NCI-H1105 (cell line): ENCODE measurements around the gene DIABLO.
"Not testable (repeated sequence)": the region's sequence is repeated elsewhere in the genome, so short reads cannot be mapped to it uniquely, and the experiment has no call there.

Experiments
- DNase-seq: peaks from one replicate; lab custom pipeline; 2025; lab: John Stamatoyannopoulos, UW

The DIABLO gene

DNA sequence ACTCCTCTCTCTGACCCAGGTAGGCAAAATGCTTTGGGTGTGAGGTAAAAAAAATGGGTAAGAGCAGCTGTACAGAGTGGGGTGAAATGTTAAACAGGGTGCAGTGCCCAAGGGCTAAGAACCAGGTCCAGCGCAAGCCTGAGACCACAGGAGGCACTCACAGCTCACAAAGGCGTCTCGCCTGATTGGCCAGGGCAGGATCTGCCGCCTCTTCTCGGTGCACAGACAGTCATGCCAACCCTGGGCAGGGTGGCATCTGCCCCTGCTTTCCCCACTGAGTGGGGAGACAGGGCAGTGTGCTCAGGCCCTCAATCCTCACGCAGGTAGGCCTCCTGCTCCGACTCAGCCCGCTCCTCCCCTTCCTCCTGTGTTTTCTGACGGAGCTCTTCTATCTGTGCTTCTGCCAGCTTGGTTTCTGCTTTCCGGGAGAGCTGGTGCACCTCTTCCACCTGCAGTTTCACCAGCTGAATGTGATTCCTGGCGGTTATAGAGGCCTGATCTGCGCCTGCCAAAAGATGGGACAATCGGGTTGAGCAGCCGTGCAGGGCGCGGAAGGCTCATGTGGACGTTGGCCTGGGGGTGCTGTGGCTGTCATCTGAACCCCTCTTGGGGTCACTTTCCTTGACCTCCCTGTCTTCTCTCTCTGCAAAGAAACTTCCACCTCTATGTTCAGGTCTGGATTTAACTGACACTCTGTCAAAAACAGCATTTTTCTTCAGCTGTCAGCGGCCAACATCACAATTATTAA is 17.6 kb downstream of the DIABLO start:
- DNase-seq = no peak

DNA sequence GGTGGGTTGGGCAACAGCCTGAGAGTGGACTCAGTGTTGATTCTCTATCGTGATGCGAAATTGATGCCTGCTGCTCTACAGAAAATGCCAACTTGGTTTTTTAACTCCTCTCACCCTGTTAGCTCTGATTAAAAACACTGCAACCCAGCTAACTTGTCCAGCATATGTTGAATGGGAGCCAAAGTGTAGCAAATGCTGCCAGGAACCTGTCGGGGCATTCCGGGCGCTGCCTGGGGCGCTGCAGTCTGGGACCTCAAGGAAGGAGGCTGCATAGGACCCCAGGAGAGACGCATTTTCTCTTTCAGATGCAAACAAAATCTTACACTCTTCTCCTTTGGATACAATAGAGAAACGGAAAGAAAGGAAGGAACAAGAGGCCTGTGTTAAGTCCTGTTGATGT is 18.5 kb downstream of the DIABLO start:
- DNase-seq = no peak

DNA sequence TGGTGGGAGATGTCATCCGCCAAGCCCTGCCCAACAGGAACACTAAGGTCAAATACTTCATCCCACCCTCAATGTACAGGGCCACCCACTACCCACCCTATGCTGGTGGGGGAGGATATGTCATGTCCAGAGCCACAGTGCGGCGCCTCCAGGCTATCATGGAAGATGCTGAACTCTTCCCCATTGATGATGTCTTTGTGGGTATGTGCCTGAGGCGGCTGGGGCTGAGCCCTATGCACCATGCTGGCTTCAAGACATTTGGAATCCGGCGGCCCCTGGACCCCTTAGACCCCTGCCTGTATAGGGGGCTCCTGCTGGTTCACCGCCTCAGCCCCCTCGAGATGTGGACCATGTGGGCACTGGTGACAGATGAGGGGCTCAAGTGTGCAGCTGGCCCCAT is 18.9 kb downstream of the DIABLO start:
- no peak for DNase-seq

DNA sequence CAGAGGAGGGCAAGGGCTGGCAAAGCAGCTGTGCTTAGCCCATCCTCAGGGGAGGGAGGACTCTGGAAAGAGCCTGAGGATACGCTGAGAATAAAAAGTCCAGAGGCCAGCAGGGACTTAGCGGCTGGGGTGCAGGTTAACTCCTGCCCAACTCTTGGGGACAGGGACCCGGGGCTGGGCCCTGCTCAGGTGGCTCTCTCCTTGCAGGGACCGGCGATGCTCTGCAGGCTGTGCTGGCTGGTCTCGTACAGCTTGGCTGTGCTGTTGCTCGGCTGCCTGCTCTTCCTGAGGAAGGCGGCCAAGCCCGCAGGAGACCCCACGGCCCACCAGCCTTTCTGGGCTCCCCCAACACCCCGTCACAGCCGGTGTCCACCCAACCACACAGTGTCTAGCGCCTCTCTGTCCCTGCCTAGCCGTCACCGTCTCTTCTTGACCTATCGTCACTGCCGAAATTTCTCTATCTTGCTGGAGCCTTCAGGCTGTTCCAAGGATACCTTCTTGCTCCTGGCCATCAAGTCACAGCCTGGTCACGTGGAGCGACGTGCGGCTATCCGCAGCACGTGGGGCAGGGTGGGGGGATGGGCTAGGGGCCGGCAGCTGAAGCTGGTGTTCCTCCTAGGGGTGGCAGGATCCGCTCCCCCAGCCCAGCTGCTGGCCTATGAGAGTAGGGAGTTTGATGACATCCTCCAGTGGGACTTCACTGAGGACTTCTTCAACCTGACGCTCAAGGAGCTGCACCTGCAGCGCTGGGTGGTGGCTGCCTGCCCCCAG is 19.6 kb downstream of the DIABLO start:
- DNase-seq = no peak

DNA sequence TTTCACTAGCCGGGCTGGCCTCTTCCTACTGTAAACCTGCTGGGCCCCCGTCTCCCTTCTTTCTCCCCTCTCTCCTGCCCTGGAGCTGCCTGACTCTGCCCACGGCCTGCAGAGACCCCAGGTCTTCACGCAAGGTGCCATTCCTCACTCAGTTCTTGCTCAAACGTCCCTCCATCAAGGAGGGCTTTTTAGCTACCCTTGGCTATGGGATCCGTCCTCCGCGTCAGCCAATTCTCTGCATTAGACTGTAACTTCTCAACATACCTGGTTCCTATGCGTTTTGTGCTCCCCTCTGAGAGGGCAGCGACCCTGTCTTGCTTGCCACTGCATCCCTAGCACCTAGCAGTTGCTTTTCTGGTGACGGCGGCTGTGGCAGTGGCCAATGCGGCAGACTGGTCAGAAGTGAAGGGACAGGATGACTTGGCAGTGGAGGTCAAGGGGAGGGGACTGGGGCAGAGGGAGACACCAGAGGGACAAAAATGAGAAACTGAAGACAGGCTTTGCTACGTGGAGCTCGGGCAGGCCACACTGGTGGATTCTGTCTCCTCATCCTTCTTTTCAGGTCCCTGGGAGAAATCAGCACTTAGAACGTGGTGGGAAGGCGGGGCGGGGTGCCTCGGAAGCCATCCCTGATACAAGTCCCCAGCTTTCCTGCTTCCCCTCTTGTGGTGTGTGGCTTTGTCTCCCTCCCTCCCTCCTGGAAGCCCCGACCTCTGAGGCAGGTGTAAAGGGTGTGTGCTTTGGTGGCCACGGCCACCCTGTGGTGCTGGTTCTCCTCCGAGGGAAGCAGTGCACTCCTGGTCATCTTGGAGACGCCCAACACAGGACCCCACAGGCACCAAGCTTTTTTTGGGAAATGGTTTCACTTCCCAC is 20.6 kb downstream of the DIABLO start:
- DNase-seq = no peak

DNA sequence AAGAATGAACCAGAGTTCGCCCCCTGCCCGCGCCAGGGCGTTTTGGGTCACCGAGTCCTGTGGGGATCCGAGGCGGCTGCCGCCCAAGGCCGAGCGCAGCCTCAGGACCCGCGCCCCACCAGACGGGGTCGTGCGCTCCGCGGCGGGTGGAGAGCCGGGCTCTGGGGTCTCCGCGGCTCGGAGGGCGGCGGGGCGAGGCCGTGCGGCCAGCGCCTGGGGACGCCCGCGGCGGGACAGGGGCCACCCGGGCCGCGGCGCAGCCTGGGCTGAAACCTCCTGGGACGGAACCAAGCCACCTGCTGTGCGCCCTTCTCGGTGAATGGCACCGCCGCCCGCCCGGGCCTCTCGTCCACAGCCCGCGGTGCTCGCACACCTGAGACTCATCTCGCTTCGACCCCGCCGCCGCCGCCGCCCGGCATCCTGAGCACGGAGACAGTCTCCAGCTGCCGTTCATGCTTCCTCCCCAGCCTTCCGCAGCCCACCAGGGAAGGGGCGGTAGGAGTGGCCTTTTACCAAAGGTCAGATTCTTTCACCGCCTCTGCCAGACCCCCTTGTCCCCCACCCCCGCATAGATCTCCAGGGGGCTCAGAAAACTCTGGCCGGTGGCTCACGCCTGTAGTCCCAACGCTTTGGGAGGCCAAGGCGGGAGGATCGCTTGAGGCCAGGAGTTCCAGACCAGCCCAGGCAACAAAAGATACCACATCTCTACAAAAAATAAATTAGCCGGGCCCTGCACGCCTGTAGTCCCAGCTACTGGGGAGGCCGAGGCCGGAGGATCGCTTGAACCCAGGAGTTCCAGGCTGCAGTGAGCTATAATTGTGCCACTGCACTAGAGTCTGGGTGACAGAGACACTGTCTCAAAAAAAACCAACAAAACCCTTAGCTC is 21.4 kb downstream of the DIABLO start:
- no peak for DNase-seq

DNA sequence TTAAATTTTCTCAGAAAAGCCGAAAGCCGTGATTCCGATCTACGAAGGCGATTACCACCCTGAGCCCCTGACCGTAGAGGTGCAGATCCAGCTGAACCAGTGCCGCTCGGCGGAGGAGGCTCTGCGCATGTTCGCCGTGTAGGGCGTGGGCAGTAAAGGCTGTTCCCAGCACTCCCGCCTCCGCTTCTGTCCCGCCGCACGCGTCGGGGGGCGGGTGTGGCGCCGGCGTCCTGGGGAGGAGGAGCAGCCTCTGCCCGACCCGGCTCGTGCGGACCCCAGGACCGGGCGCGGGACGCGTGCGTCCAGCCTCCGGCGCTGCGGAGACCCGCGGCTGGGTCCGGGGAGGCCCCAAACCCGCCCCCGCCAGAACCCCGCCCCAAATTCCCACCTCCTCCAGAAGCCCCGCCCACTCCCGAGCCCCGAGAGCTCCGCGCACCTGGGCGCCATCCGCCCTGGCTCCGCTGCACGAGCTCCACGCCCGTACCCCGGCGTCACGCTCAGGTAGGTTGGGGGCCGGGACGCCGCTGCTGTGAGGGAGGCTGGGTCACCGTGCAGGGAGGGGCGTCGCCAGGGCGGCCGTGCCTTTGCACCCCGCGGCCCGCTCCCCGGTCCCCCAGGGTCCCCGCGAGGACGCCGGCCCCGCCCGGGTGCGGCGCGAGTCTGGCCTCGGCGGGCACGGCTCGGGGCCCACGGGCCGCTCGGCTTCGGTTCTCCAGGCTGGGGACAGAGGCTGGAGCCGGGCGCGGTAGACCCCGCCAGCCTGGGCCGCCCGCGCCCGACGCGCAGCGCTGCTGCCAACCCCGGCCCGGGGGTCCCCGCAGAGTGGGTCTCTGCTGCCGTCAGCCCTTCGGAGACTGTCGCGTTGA is 22.3 kb downstream of the DIABLO start, which contains the start of gene B3GNT4:
TSS of gene B3GNT4 (plus strand) at position 409 of the 866 bp plus-strand sequence. CDS start 910 bp downstream, outside the sequence.
- peak; percentile 61 for DNase-seq

DNA sequence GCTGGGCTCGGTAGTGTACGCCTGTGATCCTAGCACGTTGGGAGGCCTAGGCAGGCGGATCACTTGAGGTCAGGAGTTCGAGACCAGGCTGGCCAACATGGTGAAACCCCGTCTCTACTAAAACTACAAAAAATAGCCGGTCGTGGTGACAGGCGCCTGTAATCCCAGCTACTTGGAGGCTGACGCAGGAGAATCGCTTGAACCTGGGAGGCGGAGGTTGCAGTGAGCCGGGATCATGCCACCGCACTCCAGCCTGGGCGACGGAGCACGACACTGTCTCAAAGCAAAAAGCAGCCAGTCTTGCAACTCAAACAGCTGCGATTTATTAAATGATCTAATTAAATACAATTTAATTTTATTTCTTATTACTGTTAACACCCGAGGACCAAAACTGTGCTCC is 23.0 kb downstream of the DIABLO start:
- not testable (repeated sequence) for DNase-seq

DNA sequence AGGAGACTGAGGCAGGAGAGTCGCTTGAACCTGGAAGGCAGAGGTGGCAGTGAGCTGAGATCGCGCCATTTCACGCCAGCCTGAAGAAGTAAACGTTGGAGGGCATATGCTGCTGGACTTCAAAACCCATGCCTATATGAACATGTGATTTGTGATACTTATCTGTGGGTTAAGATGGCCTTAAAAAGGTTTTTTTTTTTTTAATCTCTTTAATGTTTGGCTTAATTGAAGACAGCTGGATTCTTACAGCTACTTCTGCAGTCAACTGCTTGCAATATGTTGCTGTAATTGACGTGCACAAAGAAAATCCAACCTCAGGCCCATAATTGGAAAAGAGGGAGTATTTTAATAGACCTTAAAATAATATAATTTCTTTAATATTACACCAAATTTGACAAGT is 23.8 kb downstream of the DIABLO start:
- DNase-seq = no peak

DNA sequence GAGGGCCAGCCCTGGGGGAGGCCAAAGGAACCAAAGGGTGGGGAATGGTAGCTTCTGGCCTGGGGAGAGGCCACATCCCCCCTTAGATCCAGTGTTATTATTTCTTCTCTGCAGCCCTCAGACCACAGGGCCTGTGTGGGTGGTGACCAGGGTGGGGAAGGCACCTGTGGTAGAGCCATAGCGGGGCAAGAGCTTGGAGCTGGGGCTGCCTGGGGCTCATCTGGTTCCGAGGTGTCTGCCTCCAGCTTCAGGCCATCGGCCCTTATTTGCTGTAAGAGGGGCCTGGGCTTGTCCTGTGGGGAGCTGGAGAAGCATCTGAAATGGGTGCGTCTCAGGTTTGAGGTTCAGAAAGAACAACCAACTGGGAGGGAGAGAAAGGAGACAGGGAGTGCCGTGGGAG is 24.5 kb downstream of the DIABLO start:
- no peak for DNase-seq

DNA sequence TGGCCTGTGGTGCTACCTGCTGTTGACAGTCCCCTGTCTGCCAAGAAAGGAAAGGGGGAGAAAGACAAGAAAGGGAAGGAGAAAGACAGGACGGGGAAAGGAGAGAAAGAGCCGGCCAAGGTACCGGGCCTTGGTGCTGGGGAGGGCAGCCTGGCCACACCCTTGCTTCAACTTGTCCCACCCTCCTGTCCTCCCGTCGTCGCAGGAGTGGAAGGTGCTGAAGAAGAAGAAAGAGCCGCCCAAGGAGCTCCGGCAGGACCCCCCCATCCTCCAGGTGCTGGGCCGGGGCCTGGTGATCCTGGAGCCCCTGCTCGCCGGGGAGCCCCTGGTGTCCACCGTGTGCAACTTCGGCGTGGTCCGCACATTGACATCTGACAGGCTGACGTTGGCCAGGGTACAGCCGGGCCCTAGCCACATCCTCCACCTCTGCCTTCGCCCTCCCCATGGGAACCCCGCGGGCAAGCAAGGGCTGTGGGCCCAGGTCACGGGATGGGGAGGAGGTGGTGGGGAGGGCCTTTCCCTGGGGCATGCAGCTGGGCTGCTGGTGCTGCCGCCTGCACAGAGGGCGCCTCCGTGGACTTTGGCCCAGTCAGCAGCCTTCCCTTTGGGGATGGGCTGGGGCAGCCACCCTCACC is 25.2 kb downstream of the DIABLO start:
- no peak for DNase-seq

DNA sequence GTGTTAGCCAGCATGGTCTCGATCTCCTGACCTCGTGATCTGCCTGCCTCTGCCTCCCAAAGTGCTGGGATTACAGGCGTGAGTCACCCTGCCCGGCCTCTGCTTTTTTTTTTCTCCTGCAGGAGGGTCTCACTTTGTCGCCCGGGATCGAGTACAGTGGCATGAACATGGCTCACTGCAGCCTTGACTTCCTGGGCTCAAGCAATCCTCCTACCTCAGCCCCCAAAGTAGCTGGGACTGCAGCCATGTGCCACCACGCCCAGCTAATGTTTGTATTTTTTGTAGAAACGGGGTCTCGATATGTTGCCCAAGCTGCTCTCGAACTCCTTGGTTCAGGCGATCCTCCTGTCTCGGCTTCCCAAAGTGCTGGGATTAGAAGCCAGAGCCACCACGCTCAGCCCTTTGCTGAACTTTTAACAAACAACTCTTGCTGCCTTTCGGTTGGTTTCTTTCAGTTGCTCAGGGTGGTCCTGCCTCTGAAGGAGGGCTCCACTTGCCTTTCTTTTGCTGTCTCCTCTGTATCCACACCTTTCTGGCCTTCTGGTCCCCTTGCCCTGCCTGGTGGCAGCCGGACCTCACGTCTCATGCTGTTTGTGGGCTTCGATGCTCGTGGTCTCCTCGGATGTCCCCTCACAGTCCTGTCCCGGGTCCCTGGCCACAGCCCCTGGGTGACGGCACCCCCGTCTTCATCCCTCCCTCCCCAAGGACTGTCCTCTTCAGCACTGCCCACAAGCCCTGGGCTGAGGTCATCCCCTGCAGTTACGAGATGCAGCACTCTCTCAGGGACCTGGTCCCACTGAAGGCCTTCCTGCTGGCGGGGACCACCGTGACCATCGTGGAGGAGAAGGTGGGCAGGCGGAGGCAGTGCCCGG is 26.1 kb downstream of the DIABLO start:
- no peak for DNase-seq

DNA sequence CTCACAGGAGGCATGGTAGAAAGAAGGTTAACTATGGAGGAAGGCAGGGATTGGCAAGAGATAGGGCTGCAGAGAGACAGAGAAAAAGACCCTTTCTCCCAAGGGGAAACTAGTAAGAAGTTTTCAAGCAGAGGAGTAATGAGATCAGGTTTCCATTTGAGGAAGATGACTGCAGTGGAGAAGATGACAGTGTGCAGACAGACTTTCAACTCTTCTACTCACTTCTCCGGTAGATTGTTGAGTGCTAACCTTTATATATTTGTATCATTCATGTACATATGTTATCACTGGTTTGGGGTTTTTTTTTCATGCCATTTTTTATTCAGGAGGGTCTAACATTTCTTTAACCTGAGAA is 28.3 kb downstream of the DIABLO start:
- no peak for DNase-seq

DNA sequence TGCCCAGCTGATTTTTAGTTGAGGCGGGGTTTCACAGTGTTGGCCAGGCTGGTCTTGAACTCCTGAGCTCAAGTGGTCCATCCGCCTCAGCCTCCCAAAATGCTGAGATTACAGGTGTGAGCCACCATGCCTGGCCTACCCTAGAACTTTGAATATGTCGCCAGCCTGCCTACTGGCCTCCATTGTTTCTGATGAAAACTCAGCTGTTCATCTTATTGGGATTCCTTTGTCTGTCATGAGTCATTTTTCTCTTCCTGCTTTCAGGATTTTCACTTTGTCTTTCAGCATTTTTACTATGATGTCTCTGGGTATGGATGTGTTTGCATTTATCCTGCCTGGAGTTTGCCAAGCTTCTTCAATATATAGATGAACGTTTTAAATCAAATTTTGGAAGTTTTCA is 30.4 kb downstream of the DIABLO start:
- no peak for DNase-seq

DNA sequence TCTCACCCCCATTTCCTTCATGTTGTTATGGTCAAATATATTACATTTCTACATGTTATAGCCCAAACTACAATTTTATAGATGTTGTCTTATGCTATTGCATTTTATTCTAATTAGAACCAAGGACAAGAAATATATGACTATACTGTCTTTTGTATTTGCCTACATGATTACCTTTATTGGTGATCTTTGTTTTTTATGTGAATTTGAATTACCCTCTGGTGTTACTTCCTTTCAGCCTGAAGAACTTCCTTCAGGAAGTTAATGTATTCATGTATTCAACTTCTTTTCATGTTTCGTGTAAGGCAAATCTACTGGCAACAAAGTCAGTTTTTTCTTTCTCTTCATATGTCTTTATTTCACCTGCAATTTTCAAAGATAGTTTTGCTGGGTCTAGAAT is 31.0 kb downstream of the DIABLO start:
- DNase-seq = no peak

DNA sequence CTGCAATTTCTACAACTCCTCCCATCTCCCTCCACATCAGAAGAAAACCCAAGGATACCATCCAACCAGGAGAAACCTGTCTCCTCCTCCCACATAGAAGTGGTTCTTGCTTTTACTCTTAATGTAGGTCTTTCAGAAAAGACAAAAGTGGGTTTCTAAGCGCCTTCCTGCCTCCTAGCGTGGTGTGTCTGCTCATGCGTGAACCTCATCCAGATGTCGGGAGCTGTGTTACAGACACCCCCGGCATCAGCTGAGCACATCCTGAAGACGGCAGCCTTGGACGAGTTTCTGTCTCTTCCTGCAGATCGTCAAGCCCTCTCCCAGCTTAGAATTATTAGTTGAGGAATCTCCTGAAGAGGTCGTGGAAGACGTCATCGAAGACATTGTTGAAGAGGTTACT is 33.4 kb downstream of the DIABLO start:
- no peak for DNase-seq

DNA sequence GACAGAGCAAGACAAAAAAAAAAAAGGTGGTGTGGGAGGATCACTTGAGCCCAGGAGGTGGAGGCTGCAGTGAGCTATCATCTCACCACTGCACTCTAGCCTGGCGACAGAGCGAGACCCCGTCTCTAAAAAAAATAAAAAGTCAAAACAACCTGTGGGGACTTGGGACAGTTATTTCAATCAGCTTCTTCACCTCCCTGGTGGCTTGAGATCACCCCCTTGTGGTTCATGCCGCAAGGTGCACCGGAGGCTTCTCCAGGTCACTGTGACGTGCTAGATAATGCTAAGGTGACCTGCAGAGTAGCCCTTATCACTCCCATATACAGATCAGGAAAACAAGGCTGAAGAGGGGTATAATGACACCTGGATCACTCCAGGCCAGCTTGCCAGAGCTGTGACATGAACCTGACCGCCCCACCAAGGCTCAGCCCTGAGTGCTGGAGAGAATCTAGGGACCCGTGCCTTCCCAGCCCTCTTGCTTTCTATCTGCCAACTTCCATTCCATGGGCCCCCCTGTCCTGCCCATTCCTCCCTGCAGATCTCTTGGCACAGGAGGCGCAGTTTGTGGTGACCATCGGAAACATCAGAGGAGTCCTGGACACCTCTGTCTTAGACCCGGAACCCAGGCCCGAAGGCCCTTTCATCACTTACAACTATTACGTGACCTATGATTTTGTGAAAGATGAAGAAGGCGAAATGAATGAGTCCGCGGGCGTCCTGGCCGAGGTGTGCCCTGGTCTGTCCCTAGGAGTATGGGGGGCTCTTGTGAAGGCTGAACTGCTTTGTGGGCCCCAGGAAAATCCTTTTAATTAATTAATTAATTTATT is 34.8 kb downstream of the DIABLO start:
- DNase-seq = no peak
